ENCODE data around the gene GATM. TPM values are rescaled to one million over a fixed set of nuclear protein-coding genes. Genes with fewer than 3 reads are reported as not detected.

GATM gene
- total RNA-seq, 4 donors from 2014 or later = 20.6 to 62.3 (median 51.0) TPM

DNA sequence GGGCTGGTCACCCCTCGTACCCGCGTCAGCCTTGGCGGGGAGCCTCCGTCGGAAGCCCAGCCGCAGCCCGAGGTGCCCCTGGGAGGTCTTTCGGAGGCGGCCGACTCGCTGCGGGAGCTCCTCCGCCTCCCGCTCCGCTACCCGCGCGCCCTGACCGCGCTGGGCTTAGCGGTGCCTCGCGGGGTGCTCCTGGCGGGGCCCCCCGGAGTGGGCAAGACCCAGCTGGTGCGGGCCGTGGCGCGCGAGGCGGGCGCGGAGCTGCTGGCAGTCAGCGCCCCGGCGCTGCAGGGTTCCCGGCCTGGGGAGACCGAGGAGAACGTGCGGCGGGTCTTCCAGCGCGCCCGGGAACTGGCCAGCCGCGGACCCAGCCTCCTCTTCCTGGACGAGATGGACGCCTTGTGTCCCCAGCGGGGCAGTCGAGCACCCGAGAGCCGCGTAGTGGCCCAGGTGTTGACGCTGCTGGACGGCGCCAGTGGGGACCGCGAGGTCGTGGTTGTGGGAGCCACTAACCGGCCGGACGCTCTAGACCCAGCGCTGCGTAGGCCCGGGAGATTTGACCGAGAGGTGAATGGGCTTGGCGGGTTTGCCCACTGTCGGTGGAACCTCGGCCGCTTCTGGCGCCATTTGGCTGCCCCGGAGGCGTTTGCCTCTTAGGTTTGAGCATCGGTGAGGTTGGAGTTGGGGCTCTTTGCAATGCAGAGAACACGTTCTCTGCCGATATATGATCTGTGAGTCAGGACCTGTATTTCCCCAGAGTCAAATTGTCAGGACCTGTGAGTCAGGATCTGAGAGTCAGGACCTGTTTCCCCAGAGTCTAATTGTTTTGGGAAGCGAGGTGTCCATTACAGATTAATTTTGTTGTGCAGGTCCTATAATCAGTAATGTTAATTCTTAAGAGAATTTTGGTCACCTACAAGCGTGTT, 24.9 kb upstream of the GATM start:
- Histone ChIP-seq H3K4me1 (peaks cover 14 to 16% of the 10 kb centered on the region in 2 donors), H3K36me3 (peaks cover 0 to 15% of the 10 kb centered on the region in 2 donors), H3K27me3 (no peaks in the 10 kb centered on the region), H3K9me3 (no peaks in the 10 kb centered on the region), H3K27ac (peak overlapping the region; percentile 85 to 90 (median 86)), H3K4me3 (replicated peaks in 1 of 3) (peak overlapping the region; percentile 65 to 97 (median 90))
- intact Hi-C loops (cut with DNase I) = no loop called here
- WGBS, 2 donors = 3 to 5% methylated on average over 12 to 29 of the region's 79 CpGs
- peak; percentile 49 to 60 for DNase-seq
- TF ChIP-seq, protein P1, sequence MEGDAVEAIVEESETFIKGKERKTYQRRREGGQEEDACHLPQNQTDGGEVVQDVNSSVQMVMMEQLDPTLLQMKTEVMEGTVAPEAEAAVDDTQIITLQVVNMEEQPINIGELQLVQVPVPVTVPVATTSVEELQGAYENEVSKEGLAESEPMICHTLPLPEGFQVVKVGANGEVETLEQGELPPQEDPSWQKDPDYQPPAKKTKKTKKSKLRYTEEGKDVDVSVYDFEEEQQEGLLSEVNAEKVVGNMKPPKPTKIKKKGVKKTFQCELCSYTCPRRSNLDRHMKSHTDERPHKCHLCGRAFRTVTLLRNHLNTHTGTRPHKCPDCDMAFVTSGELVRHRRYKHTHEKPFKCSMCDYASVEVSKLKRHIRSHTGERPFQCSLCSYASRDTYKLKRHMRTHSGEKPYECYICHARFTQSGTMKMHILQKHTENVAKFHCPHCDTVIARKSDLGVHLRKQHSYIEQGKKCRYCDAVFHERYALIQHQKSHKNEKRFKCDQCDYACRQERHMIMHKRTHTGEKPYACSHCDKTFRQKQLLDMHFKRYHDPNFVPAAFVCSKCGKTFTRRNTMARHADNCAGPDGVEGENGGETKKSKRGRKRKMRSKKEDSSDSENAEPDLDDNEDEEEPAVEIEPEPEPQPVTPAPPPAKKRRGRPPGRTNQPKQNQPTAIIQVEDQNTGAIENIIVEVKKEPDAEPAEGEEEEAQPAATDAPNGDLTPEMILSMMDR (IDR thresholded peaks at IDR 0.05) = peak in 1 of 6 experiments; percentile 7
- no peak for TF ChIP-seq POLR2A (IDR thresholded peaks at IDR 0.05)

DNA sequence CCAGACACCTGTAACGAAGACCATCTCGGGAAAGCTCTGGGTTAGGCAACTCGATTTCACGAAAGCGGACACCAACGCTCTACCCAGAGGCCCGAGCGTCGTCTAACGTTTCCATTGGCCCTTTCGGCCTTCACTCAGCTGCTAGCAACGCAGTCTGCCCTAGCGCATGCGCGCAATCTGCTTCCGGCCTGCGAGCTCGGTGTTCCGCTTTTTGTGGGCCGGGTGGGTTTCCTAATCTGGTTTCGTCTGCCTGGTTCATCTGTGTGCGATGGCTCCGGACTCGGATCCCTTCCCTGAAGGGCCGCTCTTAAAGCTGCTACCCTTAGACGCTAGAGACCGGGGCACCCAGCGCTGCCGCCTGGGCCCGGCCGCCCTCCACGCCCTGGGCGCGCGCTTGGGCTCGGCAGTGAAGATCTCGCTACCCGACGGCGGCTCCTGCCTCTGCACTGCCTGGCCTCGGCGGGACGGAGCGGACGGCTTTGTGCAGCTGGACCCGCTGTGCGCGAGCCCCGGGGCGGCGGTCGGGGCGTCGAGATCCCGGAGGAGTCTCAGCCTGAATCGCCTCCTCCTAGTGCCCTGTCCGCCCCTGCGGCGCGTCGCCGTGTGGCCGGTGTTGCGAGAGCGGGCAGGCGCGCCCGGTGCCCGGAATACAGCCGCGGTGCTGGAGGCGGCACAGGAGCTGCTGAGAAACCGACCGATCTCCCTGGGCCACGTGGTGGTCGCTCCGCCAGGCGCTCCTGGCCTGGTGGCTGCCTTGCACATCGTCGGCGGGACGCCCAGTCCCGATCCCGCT, 24.0 kb upstream of the GATM start:
- intact Hi-C loops (cut with DNase I) = no loop called here
- WGBS, 2 donors = 0 to 1% methylated on average over 17 to 30 of the region's 84 CpGs
- H3K4me1 ChIP-seq = peaks cover 14 to 16% of the 10 kb centered on the region in 2 donors
- H3K27ac ChIP-seq = peak overlapping the region; percentile 85 to 90 (median 86)
- H3K36me3 ChIP-seq = peaks cover 0 to 7% of the 10 kb centered on the region in 2 donors
- H3K27me3 ChIP-seq = no peaks in the 10 kb centered on the region
- TF ChIP-seq POLR2A (IDR thresholded peaks at IDR 0.05) = peak; percentile 62 to 92
- TF ChIP-seq, protein P1 (IDR thresholded peaks at IDR 0.05) = no peak
- DNase-seq = peak; percentile 94 to 97
- peak overlapping the region; percentile 65 to 97 (median 90) for H3K4me3 ChIP-seq (replicated peaks in 1 of 3)
- no peaks in the 10 kb centered on the region for H3K9me3 ChIP-seq

DNA sequence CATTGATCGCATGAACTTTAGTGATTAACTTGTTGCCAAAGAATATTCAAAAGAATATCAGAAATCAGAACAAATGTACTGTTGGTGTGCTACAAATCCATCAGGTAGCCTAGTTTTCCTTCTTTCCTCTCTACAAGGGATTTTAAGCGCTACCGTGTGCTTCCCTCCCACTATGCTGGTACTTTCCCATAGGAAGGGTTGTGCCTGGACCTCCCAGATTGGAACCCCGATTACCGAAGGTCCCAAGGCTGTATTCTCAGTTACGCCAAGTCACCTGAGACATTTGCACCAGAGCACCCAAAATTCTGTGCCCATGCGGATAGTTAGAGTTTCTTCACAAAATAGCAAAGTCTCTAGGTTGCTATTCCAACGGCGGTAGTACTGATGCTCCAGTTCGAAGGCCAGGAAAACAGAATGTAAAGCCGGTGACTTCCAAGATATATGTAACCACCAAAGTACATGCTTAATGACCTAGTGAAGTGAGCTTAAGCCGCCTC, 23.4 kb upstream of the GATM start:
- no peak for DNase-seq
- peaks cover 0 to under 1% of the 10 kb centered on the region in 2 donors for H3K36me3 ChIP-seq
- H3K9me3 ChIP-seq = no peaks in the 10 kb centered on the region
- TF ChIP-seq, protein P1 (IDR thresholded peaks at IDR 0.05) = no peak
- TF ChIP-seq POLR2A (IDR thresholded peaks at IDR 0.05) = no peak
- peak overlapping the region; percentile 65 to 97 (median 90) for H3K4me3 ChIP-seq (replicated peaks in 1 of 3)
- peak overlapping the region; percentile 38 to 90 (median 85) for H3K27ac ChIP-seq
- 2 to 4% methylated on average over 9 to 12 of the region's 12 CpGs for WGBS, 2 donors
- no peaks in the 10 kb centered on the region for H3K27me3 ChIP-seq
- H3K4me1 ChIP-seq = peaks cover 14 to 16% of the 10 kb centered on the region in 2 donors
- intact Hi-C loops (cut with DNase I) = no loop called here

DNA sequence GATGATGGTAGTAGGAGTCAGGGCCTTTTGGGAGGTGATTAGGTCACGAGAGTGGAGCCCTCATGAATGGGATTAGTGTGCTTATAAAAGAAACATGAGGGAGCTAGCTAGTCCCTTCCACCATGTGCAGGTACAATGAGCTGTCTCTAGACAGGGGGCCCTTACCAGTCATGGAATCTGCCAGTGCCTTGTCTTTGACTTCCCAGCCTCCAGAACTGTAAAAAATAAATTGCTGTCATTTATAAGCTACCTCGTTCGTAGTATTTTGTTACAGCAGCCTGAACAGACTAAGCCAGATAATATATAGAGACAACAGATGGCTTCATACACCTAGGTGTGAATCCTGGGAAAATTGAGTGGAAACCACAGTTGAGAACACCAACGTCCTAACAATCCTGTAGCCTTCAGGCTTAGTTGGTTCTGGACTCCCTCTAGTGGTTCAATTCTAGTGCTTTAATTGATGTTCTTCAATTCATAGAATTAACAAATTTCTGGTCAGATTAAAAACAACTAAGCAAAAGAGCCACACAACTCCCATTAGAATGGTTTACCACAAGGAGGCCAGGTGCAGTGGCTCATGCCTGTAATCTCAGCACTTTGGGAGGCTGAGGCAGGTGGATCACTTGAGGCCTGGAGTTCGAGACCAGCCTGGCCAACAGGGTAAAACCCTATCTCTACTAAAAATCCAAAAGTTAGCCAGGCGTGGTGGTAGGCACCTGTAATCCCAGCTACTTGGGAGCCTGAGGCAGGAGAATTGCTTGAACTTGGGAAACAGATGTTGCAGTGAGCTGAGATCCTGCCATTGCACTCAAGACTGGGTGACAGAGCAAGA, 21.3 kb upstream of the GATM start:
- H3K4me3 ChIP-seq (replicated peaks in 1 of 3) = no peak overlapping the region
- TF ChIP-seq, protein P1 (IDR thresholded peaks at IDR 0.05) = peak; percentile 40 to 84 (median 68)
- no peak for TF ChIP-seq POLR2A (IDR thresholded peaks at IDR 0.05)
- no peaks in the 10 kb centered on the region for H3K9me3 ChIP-seq
- no peaks in the 10 kb centered on the region for H3K36me3 ChIP-seq
- H3K27ac ChIP-seq = no peak overlapping the region
- no peaks in the 10 kb centered on the region for H3K27me3 ChIP-seq
- 52 to 54% methylated on average over 6 of the region's 6 CpGs for WGBS, 2 donors
- peaks cover 10 to 11% of the 10 kb centered on the region in 2 donors for H3K4me1 ChIP-seq
- DNase-seq = no peak
- intact Hi-C loops (cut with DNase I) = loop anchor here (5.0 kb wide), 1 partner anchor 92 kb away; no protein-coding TSS in a partner anchor

All from thyroid gland (tissue), 4 donors.